Measurements from ENCODE around the gene PAQR7.

The PAQR7 gene

DNA sequence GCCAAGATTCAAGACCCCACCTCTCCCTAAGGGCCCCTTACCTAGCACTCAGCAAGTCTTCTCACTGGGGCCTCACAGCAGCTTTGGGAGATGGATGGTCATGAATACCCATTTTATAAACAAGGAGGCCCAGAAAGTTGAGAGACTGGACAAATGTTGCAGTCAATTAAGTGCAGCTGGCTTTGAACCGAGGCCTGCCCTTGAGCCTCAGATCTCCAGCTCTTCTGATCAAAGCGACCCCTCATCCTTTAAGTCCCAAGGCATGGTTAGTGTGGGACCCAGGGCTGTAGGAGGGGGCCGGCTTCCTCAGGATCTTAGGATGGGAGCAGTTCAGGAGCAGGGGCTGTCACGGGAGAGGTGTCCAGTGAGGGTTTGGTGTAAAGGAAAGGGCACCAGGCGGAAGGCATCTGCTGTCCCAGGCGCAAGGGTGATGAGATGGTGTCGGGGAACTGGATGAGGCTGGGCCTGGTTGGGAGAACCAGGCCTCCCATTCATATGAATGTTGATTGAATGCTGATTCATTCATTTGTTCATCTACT, 60.9 kb downstream of the PAQR7 start:
- DNase-seq = no peak

DNA sequence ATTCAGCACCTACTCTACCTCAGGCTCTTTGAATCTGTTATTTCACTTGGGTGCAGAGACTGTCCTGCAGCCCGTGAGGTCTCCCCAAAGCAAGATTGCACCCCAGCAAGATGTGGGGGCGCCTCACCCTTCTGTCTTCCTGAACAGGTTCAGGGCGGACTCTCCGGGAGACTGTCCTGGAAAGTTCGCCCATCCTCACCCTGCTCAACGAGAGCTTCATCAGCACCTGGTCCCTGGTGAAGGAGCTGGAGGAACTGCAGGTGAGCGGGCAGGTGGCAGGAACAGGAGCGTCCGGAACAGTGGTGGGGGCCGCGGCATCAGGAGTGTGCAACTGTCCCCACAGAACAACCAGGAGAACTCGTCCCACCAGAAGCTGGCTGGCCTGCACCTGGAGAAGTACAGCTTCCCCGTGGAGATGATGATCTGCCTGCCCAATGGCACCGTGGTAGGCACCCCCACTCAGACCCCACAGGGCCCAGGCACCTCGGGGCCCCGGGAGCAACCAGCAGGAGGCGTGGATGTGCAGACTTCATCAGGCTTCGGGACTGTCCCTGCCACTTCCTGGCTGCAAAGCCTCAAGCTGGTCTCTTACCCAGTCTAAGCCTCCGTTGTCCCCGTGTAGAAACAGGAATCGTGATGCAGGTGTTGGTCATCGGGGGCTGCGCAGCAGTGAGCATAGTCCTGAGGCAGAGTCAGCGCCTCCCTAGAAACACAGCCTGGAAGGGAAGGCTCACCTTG, 61.6 kb downstream of the PAQR7 start:
- no peak for DNase-seq

GRCh38 chr1:25813071-25813733, 62.3 kb downstream of the PAQR7 start:
- no peak for DNase-seq

All from fibroblast of skin of right quadriceps (primary cell).